Heart left ventricle (tissue), 16 donors: ENCODE measurements around the gene DCAF8. TPM values are rescaled to one million over a fixed set of nuclear protein-coding genes. Genes with fewer than 3 reads are reported as not detected.

ENCODE experiments used
- ATAC-seq, 4 donors: fragments of 200-7000 bp; cut with Tn5 transposase; one replicate each; pipeline ENCODE4 v1.9.1; 2020 to 2022; ENCODE audit warnings: moderate library complexity in 4 of 4, mild to moderate bottlenecking in 3 of 4, moderate number of reproducible peaks in 1 of 4
- DNase-seq, 5 donors: peaks; one replicate each; pipeline ENCODE4 v3.0.0-alpha.2; 2020
- H3K27ac ChIP-seq, 12 donors: fragments of 200-600 bp; sonication (generic) in 4 of 12; one replicate each; pipeline versions ENCODE4 v1.5.0 to v1.8.0; 2016 to 2022; ENCODE audit warnings: mild to moderate bottlenecking in 2 of 12
- H3K27me3 ChIP-seq, 9 donors: fragments of 200-600 bp; sonication (generic) in 2 of 9; one replicate each; pipeline versions ENCODE4 v1.5.1 to v1.8.0; 2016 to 2022; ENCODE audit warnings: mild to moderate bottlenecking in 3 of 9
- H3K36me3 ChIP-seq, 9 donors: fragments of 200-600 bp; sonication (generic) in 2 of 9; one replicate each; pipeline versions ENCODE4 v1.5.0 to v1.8.0; 2018 to 2022; ENCODE audit warnings: mild to moderate bottlenecking in 2 of 9
- H3K4me1 ChIP-seq, 12 donors: fragments of 200-600 bp; sonication (generic) in 4 of 12; one replicate each; pipeline versions ENCODE4 v1.5.0 to v1.8.0; 2016 to 2022; ENCODE audit warnings: mild to moderate bottlenecking in 3 of 12
- H3K4me3 ChIP-seq, 12 donors: fragments of 200-600 bp; sonication (generic) in 4 of 12; one replicate each; pipeline versions ENCODE4 v1.5.0 to v1.8.0; 2017 to 2022; ENCODE audit warnings: mild to moderate bottlenecking in 9 of 12, moderate library complexity in 4 of 12
- H3K9me3 ChIP-seq, 12 donors: fragments of 200-600 bp; sonication (generic) in 4 of 12; one replicate each; pipeline versions ENCODE4 v1.5.0 to v1.8.0; 2016 to 2022; ENCODE audit warnings: mild to moderate bottlenecking in 1 of 12
- POLR2A ChIP-seq, 2 donors: fragments of 450-650 bp; IDR thresholded peaks; one replicate each; pipeline ENCODE4 v1.6.1; 2017; ENCODE audit warnings: antibody characterized with exemption in 2 of 2, mild to moderate bottlenecking in 2 of 2, moderate library complexity in 2 of 2
- WGBS, 4 donors: extraction: QIAGEN DNeasy Blood & Tissue Kit in 2 of 4; methylation state at CpG; one replicate each; pipeline versions ENCODE4 v1.1.5 to v1.1.7; 2013 to 2018; 5-methylcytosine and 5-hydroxymethylcytosine counted together
- intact Hi-C, 10 donors: fragments of 100-400 bp; cut with DNase I; formaldehyde crosslinking; loops; one replicate each; pipeline versions ENCODE4 v1.11.1 to v1.14.2; 2022
- polyA plus RNA-seq, 2 donors: library from polyadenylated mRNA; stranded (reverse); fragments of 200-250 nt; gene quantifications; one replicate each; pipeline ENCODE4 v1.2.3, GENCODE V29; 2013
- total RNA-seq, 9 donors: library from RNA; depleted of rRNA in 2 of 9; stranded (reverse); fragments of >200 nt in 2 of 9; fragmentation: NEBNext Ultra II Directional in 3 of 9; extraction: Animal tissue kit (Norgen Biotek cat#: 25700) in 3 of 9; gene quantifications; one replicate each; pipeline versions ENCODE4 v1.1.0 to v1.2.4, GENCODE V29; 2016 to 2023
- TF ChIP-seq, protein P1 (sequence below), 12 donors: fragments of 200-600 bp; sonication (generic) in 4 of 12; IDR thresholded peaks; one replicate each; pipeline versions ENCODE4 v1.5.0 to v1.8.0; 2018 to 2022; ENCODE audit warnings: antibody characterized with exemption in 12 of 12, mild to moderate bottlenecking in 5 of 12
- donor health status: ischemic (EF 13 %, LVEDD 7.1; RV severe dilation, severe dysfunction).
- donor health status: healthy with polysubstance abuse.
- donor health status: DM: no; HTN: yes; CAD: no.
- donor health status: DM: no; HTN: no; CAD: no.
- donor health status: ischemic (EF 25% LVEDD 6.9; RV normal size, moderate dysfunction).
- donor health status: ischemic (EF 25% LVEDD 5.7; RV mildly dilated, moderate dysfunction).
- donor health status: healthy.
- donor health status: DM: yes; HTN: yes; CAD: no.
- donor health status: ischemic (EF 35%, LVEDD 5.7; RV mildly dilated, moderate dysfunction).
- donor health status: nonischemic (EF 11% LVEDD 7.7; RV severe dilation, severe dysfunction).
- donor health status: DM: yes; HTN: yes; CAD: no.
- donor health status: PGD.
- donor health status: ischemic (EF 29% LVEDD 5.4; RV normal size, mild dysfunction).
- donor health status: nonischemic (EF 23%, LVEDD 6.1; RV moderate dilation, normal function).

The DCAF8 gene
- total and polyA plus RNA-seq, 11 donors = 78.4 to 161 (median 128) TPM

DNA sequence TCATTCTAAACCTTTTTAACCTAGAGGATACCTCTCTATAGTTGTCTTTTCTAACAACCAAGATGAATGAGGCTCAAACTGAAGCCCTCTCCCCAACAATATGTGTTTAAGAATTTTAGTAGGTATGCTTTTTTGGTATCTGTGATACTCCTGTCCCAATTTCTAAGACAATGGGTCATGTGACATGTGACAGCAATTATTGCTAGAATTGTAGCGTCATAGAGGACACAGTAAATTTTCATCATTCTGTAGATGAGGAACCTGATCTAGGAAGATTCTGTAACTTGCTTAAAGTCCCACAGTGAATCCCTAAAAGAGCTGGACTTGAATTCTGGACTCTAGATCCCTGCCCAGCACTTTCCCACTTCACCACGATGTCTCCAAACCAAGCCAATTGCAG lies 83.6 kb downstream of the DCAF8 start:
- Histone ChIP-seq H3K36me3 (no peaks in the 10 kb centered on the region), H3K4me1 (no peaks in the 10 kb centered on the region), H3K27me3 (peaks cover 0 to 2% (median 0%) of the 10 kb centered on the region in 9 donors), H3K9me3 (no peaks in the 10 kb centered on the region), H3K27ac (no peak overlapping the region), H3K4me3 (no peak overlapping the region)
- WGBS, 4 donors = 88 to 97% (median 96%) methylated on average over 2 of the region's 2 CpGs
- DNase-seq (no peak), ATAC-seq (no peak)
- TF ChIP-seq, protein P1, sequence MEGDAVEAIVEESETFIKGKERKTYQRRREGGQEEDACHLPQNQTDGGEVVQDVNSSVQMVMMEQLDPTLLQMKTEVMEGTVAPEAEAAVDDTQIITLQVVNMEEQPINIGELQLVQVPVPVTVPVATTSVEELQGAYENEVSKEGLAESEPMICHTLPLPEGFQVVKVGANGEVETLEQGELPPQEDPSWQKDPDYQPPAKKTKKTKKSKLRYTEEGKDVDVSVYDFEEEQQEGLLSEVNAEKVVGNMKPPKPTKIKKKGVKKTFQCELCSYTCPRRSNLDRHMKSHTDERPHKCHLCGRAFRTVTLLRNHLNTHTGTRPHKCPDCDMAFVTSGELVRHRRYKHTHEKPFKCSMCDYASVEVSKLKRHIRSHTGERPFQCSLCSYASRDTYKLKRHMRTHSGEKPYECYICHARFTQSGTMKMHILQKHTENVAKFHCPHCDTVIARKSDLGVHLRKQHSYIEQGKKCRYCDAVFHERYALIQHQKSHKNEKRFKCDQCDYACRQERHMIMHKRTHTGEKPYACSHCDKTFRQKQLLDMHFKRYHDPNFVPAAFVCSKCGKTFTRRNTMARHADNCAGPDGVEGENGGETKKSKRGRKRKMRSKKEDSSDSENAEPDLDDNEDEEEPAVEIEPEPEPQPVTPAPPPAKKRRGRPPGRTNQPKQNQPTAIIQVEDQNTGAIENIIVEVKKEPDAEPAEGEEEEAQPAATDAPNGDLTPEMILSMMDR (IDR thresholded peaks at IDR 0.05) = no peak
- no peak for TF ChIP-seq POLR2A (IDR thresholded peaks at IDR 0.05)
- intact Hi-C loops = loop anchor here in 1 of 10 donors (10.0 kb wide), 1 partner anchor 64 kb away; the partner anchor contains the start of gene ATP1A2

DNA sequence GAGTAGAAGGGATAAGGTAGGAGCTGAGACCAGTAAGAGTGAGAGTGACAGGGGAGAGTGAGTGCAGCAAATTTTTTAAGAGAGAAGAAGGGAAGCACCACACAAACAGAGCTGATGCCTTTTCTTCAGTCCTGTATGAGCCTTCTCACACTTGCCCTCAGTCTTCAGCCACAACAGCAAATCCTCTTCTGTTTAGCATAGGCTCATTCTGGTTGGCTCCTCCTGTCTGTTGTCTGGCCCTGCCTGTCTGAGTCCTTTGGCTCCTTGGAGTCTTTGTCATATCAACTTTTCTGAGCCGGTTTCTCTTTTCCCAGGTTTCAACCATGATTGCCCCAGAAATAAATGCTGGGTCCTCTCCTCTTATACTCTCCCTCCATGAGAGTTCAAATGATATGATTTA lies 84.7 kb downstream of the DCAF8 start:
- no peak for ATAC-seq
- TF ChIP-seq, protein P1 (IDR thresholded peaks at IDR 0.05) = no peak
- TF ChIP-seq POLR2A (IDR thresholded peaks at IDR 0.05) = no peak

DNA sequence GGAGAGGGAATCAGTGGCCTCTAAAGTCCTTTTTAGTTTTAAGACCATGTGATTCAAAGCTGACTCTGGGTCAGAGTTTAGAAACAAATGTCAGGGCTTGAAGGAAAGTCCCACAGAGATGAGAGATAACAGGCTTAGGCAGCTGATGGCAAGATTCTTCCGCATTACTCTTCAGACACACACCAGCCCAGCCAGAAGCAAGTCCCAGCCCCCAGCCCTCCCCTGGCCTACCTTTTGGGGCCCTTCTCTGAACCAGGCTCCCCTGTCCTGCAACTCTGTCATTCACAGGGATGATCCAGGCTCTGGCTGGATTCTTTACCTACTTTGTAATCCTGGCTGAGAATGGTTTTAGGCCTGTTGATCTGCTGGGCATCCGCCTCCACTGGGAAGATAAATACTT lies 85.1 kb downstream of the DCAF8 start:
- ATAC-seq (no peak), DNase-seq (no peak)
- H3K4me3 ChIP-seq = no peak overlapping the region
- no peaks in the 10 kb centered on the region for H3K9me3 ChIP-seq
- H3K27me3 ChIP-seq = peaks cover 0 to 2% (median 0%) of the 10 kb centered on the region in 9 donors
- intact Hi-C loops = loop anchor here in 1 of 10 donors (10.0 kb wide), 1 partner anchor 62 kb away; the partner anchor contains the start of gene ATP1A2
- no peak overlapping the region for H3K27ac ChIP-seq
- no peaks in the 10 kb centered on the region for H3K36me3 ChIP-seq
- H3K4me1 ChIP-seq = no peaks in the 10 kb centered on the region
- TF ChIP-seq POLR2A (IDR thresholded peaks at IDR 0.05) = no peak
- TF ChIP-seq, protein P1 (IDR thresholded peaks at IDR 0.05) = no peak
- 79 to 97% (median 91%) methylated on average over 2 of the region's 2 CpGs for WGBS, 4 donors

More for the DNA sequence above, 84.7 kb downstream of the DCAF8 start:
- H3K4me3 ChIP-seq = no peak overlapping the region
- H3K27me3 ChIP-seq = peaks cover 0 to 2% (median 0%) of the 10 kb centered on the region in 9 donors
- WGBS, 4 donors = 80 to 90% (median 86%) methylated on average over 1 of the region's 1 CpG
- no peak for DNase-seq
- no peak overlapping the region for H3K27ac ChIP-seq
- H3K9me3 ChIP-seq = no peaks in the 10 kb centered on the region
- no peaks in the 10 kb centered on the region for H3K36me3 ChIP-seq
- H3K4me1 ChIP-seq = no peaks in the 10 kb centered on the region
- intact Hi-C loops = loop anchor here in 1 of 10 donors (10.0 kb wide), 1 partner anchor 63 kb away; the partner anchor contains the start of gene ATP1A2

DNA sequence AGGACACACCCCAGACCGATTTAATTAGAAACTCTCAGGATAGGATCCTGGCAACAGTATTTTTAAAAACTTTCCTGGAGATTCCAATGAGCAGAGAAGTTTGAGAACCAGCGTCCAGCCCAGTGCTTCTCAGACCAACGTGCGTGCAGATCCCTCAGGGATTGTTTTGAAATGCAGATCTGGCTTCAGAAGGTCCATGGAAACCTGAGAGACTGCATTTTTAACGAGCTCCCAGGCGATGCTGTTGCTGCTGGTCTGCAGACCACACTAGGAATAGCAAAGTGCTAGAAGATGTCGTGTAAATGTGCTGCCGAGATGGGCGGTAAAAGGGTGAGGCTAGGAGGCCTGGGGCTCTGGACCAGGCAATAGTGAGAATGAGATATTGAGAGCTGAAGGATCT lies 90.4 kb downstream of the DCAF8 start:
- Histone ChIP-seq H3K4me3 (no peak overlapping the region), H3K27ac (no peak overlapping the region), H3K9me3 (no peaks in the 10 kb centered on the region), H3K36me3 (no peaks in the 10 kb centered on the region), H3K4me1 (no peaks in the 10 kb centered on the region), H3K27me3 (peaks cover 0 to 4% (median 0%) of the 10 kb centered on the region in 9 donors)
- DNase-seq = no peak
- intact Hi-C loops = loop anchor here in 1 of 10 donors (10.0 kb wide), 1 partner anchor 57 kb away; the partner anchor contains the start of gene ATP1A2
- no peak for TF ChIP-seq POLR2A (IDR thresholded peaks at IDR 0.05)
- TF ChIP-seq, protein P1 (IDR thresholded peaks at IDR 0.05) = no peak
- 64 to 71% (median 66%) methylated on average over 9 of the region's 9 CpGs for WGBS, 4 donors
- ATAC-seq = no peak
